ENCODE results near the gene PLEK.

The PLEK gene

GRCh38 chr2:68436270-68436669 lies 71.2 kb downstream of the PLEK start:
- no peak for TF ChIP-seq ZFP30 (CRISPR knock-in tag; IDR thresholded peaks at IDR 0.05)
- no peak for TF ChIP-seq OSR1 (CRISPR knock-in tag; IDR thresholded peaks at IDR 0.05)
- TF ChIP-seq ZNF565 (CRISPR knock-in tag; conservative IDR thresholded peaks at IDR 0.05; ENCODE audit: low read depth): no peak
- TF ChIP-seq RARB (CRISPR knock-in tag; IDR thresholded peaks at IDR 0.05): no peak
- no peak for TF ChIP-seq ZC3H10 (CRISPR knock-in tag; IDR thresholded peaks at IDR 0.05)
- no peak for TF ChIP-seq SNAI2 (CRISPR knock-in tag; IDR thresholded peaks at IDR 0.05)
- no peak for TF ChIP-seq BACH2 (CRISPR knock-in tag; IDR thresholded peaks at IDR 0.05; ENCODE audit: borderline replicate concordance)
- no peak for TF ChIP-seq CREB5 (CRISPR knock-in tag; IDR thresholded peaks at IDR 0.05; ENCODE audit: low read depth)
- TF ChIP-seq ZFP3 (CRISPR knock-in tag; IDR thresholded peaks at IDR 0.05): no peak
- TF ChIP-seq POU6F1 (CRISPR knock-in tag; IDR thresholded peaks at IDR 0.05; ENCODE audit: borderline replicate concordance, low read depth): no peak
- no peak for TF ChIP-seq TOX (CRISPR knock-in tag; IDR thresholded peaks at IDR 0.05; ENCODE audit: borderline replicate concordance)
- TF ChIP-seq ESRRG (CRISPR knock-in tag; IDR thresholded peaks at IDR 0.05): no peak
- ATAC-seq: no peak

- no peak for ATAC-seq
- TF ChIP-seq TCF4 (CRISPR knock-in tag; IDR thresholded peaks at IDR 0.05; ENCODE audit: borderline replicate concordance): no peak
- TF ChIP-seq OSR1 (CRISPR knock-in tag; IDR thresholded peaks at IDR 0.05): no peak
- no peak for TF ChIP-seq SNAI2 (CRISPR knock-in tag; IDR thresholded peaks at IDR 0.05)
- no peak for TF ChIP-seq ESRRG (CRISPR knock-in tag; IDR thresholded peaks at IDR 0.05)
- no peak for TF ChIP-seq TSHZ2 (CRISPR knock-in tag; IDR thresholded peaks at IDR 0.05)
- no peak for TF ChIP-seq CSRNP3 (CRISPR knock-in tag; IDR thresholded peaks at IDR 0.05)
- TF ChIP-seq ISL1 (CRISPR knock-in tag; IDR thresholded peaks at IDR 0.05): no peak
- no peak for TF ChIP-seq ZC3H10 (CRISPR knock-in tag; IDR thresholded peaks at IDR 0.05)
- no peak for TF ChIP-seq ZFP30 (CRISPR knock-in tag; IDR thresholded peaks at IDR 0.05)
- no peak for TF ChIP-seq PPARA (CRISPR knock-in tag; IDR thresholded peaks at IDR 0.05; ENCODE audit: borderline replicate concordance)
- TF ChIP-seq RARB (CRISPR knock-in tag; IDR thresholded peaks at IDR 0.05): no peak
- TF ChIP-seq POU6F1 (CRISPR knock-in tag; IDR thresholded peaks at IDR 0.05; ENCODE audit: borderline replicate concordance, low read depth): no peak
- TF ChIP-seq PATZ1 (CRISPR knock-in tag; IDR thresholded peaks at IDR 0.05; ENCODE audit: borderline replicate concordance): no peak
- TF ChIP-seq ZNF70 (CRISPR knock-in tag; IDR thresholded peaks at IDR 0.05): no peak
- no peak for TF ChIP-seq ZNF8 (CRISPR knock-in tag; IDR thresholded peaks at IDR 0.05)
- no peak for TF ChIP-seq ZFP3 (CRISPR knock-in tag; IDR thresholded peaks at IDR 0.05)
- no peak for TF ChIP-seq CSDC2 (CRISPR knock-in tag; IDR thresholded peaks at IDR 0.05)
- TF ChIP-seq TOX (CRISPR knock-in tag; IDR thresholded peaks at IDR 0.05; ENCODE audit: borderline replicate concordance): no peak
- no peak for TF ChIP-seq BACH2 (CRISPR knock-in tag; IDR thresholded peaks at IDR 0.05; ENCODE audit: borderline replicate concordance)
Measured at GRCh38 chr2:68438455-68439303, 73.6 kb downstream of the PLEK start.

All from SK-N-SH treated with all-trans-retinoic acid at 6 μM for 48 hours (cell line).